ENCODE data around the gene BCL11B.

The BCL11B gene

DNA sequence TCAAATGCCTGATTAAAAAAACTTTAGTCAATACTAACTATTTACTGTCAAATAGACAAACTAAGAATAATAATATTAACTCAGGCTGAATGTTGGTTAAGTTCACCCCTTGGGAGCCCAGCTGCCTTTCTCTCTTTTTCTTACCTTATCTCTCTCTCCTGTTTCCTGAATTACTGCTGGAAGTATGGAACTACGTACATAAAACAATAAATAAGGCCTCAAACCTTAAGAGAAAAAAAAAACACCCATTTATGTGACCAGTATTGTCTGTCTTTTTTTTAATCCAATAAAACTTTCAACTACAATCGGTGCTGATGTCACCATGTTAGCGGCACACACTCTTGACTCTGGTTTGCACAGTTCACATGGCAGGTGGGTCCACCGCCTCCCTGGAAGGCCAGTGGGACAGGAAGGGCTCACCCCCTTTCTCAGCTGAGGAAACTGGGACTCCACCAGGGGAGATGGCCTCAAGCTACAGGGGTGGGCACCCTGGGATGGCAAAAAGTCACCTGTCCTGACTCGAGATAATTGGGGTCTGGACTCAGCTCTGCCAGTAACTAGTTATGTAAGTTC, 21.3 kb downstream of the BCL11B start:
- no peak overlapping the region for H3K4me3 ChIP-seq (ENCODE audit: control insufficient read depth, low read depth, low read length)
- no peak for DNase-seq (ENCODE audit: low read depth)
- TF ChIP-seq, protein P1, sequence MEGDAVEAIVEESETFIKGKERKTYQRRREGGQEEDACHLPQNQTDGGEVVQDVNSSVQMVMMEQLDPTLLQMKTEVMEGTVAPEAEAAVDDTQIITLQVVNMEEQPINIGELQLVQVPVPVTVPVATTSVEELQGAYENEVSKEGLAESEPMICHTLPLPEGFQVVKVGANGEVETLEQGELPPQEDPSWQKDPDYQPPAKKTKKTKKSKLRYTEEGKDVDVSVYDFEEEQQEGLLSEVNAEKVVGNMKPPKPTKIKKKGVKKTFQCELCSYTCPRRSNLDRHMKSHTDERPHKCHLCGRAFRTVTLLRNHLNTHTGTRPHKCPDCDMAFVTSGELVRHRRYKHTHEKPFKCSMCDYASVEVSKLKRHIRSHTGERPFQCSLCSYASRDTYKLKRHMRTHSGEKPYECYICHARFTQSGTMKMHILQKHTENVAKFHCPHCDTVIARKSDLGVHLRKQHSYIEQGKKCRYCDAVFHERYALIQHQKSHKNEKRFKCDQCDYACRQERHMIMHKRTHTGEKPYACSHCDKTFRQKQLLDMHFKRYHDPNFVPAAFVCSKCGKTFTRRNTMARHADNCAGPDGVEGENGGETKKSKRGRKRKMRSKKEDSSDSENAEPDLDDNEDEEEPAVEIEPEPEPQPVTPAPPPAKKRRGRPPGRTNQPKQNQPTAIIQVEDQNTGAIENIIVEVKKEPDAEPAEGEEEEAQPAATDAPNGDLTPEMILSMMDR (IDR thresholded peaks at IDR 0.05; ENCODE audit: control insufficient read depth, insufficient read depth, low read depth, low read length, missing control alignments), result no peak

DNA sequence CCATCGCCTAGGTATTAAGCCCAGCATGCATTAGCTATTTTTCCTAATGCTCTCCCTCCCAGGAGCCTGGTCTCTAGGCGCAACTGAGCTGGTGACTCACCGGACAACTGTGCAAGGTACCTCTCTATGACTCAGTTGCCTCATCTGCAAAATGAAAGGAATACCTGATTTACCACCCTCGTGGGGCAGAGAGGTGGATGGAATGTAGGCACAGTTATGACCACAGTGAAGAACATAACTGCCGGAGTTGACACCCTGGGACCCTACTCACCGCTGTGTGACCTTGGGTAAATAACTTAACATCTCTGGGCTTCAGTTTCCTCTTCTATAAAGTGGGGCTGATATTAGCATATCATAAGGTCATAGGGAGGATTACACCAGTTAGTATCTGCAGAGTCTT, 22.6 kb downstream of the BCL11B start:
- TF ChIP-seq, protein P1 (IDR thresholded peaks at IDR 0.05; ENCODE audit: control insufficient read depth, insufficient read depth, low read depth, low read length, missing control alignments), result no peak
- no peak for DNase-seq (ENCODE audit: low read depth)
- H3K4me3 ChIP-seq (ENCODE audit: control insufficient read depth, low read depth, low read length), result no peak overlapping the region

DNA sequence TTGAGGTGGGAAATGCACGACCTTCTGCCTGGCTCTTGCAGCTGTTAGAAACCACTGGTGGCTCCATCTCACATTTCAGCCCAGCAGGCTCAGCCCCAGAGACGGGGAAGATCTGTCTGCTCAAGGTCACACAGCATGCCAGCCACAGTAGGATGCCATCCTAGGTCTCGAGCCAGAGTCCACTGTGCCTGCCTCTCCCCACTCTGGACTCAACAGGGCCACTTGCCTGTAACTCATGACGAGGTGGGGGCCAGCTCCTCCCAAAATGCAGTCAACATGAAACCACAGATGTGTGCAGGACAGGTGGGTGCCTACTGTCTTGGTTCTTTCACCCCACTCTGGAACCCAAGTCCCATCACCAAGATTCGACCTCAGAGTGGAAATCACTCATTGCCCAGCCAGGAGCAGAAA, 23.2 kb downstream of the BCL11B start:
- TF ChIP-seq, protein P1 (IDR thresholded peaks at IDR 0.05; ENCODE audit: control insufficient read depth, insufficient read depth, low read depth, low read length, missing control alignments), result no peak
- H3K4me3 ChIP-seq (ENCODE audit: control insufficient read depth, low read depth, low read length), result no peak overlapping the region
- no peak for DNase-seq (ENCODE audit: low read depth)

DNA sequence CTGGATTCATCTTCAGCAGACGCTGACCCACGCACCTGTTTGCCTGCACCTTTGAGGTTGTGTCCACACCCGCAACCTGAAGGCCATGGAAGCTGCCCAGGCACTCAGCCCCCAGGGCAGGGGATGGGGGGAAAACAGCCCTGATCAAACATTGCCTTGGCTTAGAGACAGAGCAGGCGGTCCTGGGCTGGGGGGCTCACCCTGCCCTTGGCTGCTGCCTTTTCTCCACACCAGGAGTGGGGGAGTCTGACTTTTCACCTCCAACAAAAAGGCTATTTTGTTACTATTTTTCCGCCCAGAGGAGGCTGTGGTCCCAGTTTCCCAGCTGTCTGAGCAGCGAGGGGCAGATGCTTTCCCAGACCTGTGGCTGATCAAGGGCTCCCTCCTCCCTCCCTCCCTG, 24.2 kb downstream of the BCL11B start:
- TF ChIP-seq, protein P1 (IDR thresholded peaks at IDR 0.05; ENCODE audit: control insufficient read depth, insufficient read depth, low read depth, low read length, missing control alignments), result no peak
- no peak for DNase-seq (ENCODE audit: low read depth)
- H3K4me3 ChIP-seq (ENCODE audit: control insufficient read depth, low read depth, low read length), result no peak overlapping the region

DNA sequence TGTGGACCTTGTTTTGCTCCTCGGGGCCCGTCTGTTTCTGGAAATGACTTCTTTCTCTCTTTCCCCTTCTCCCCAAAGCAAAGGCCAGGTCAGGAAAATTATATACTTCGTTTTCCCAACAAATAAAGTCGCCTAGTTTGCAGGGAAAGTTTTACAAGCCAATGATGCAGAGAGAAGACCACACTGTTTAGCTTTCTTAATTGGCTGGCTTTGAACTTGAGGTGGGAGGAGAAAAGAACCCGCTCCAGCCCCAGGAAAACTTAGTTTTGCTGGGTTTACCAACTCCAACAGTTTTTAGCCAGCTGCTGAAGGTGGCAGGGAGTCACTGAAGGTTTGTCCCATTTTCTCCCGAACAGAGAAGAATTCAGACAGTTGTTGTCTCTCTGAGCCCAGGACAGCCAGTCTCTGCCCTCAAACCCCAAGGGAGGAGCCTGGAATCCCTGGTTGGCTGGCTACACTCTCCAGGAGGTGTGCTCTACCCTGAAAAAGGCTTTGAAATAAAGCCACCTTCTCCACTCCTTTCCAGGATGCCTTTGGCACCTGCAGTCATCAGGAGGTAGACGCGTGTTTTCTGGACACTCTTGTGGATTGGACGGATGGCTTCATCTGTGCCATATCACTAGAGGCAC, 24.8 kb downstream of the BCL11B start:
- TF ChIP-seq, protein P1 (IDR thresholded peaks at IDR 0.05; ENCODE audit: control insufficient read depth, insufficient read depth, low read depth, low read length, missing control alignments), result no peak
- no peak for DNase-seq (ENCODE audit: low read depth)
- no peak overlapping the region for H3K4me3 ChIP-seq (ENCODE audit: control insufficient read depth, low read depth, low read length)

DNA sequence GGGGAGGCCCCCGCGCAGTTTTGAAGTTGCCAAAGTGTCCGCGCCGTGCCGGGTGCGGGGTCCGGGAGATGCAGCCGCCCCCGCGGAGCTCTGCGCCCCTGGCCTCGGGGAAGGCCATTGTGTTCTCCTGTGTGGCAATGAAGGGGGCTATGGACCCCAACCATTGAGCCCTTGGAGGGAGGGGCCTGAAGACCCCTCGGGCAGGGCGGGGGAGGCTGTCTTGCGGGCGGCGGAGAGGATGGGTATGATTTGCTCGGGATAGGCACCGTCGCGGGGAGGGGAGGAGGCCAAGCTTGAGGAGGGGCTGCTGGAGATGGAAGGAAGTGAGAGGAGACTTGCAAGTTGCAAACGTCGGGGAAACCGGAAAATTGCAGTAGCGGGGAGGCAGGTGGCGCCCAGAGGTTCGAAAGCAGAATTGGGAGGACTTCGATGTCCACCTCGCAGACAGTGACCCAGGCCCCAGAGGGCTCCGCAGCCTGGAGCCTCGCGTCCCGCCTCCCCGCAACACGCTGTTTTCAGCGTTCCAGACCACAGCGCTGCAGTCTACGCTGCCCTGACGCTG, 25.4 kb downstream of the BCL11B start:
- no peak overlapping the region for H3K4me3 ChIP-seq (ENCODE audit: control insufficient read depth, low read depth, low read length)
- DNase-seq (ENCODE audit: low read depth), result no peak
- TF ChIP-seq, protein P1 (IDR thresholded peaks at IDR 0.05; ENCODE audit: control insufficient read depth, insufficient read depth, low read depth, low read length, missing control alignments), result no peak
